ENCODE results near the gene ATIC.

DNA sequence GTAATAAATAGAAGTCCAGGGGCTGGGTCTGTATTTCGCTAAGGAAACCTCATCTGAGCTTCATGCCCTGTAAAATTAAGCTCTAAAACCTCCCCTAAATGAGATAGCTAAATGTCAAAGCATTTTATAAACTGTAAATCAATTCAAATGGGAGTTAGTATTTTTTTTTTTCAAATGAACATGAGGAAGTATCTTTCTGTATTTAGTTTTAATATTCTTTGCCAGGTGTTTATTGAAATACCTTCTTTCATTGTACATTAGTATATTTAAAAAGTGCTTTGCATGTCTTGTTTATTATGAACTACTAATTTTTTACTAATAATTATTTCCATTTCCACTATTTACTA lies 47.7 kb downstream of the ATIC start:
- TF ChIP-seq, protein P1, sequence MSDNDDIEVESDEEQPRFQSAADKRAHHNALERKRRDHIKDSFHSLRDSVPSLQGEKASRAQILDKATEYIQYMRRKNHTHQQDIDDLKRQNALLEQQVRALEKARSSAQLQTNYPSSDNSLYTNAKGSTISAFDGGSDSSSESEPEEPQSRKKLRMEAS (CRISPR knock-in tag; IDR thresholded peaks at IDR 0.05), result no peak
- no peak for TF ChIP-seq CREB1 (CRISPR knock-in tag; IDR thresholded peaks at IDR 0.05)
- no peak for TF ChIP-seq ZNF317 (CRISPR knock-in tag; IDR thresholded peaks at IDR 0.05; ENCODE audit: borderline replicate concordance, low read depth)
